A673 (cell line): ENCODE measurements around the gene EML2.

ENCODE experiments used
- EZH2 ChIP-seq: fragments of 200-600 bp; sonication (generic); IDR thresholded peaks from 2 replicates; pipeline ENCODE4 v1.6.1; 2017; ENCODE audit warnings: borderline replicate concordance, low read depth, mild to moderate bottlenecking, mixed read lengths, antibody characterized with exemption, low read length; ENCODE audit not compliant: poor library complexity, severe bottlenecking
- TF ChIP-seq, protein P1 (sequence below): fragments of 300-800, 200-600 bp; sonication (generic); conservative IDR thresholded peaks from 2 replicates; pipeline ENCODE4 v1.5.1; 2017; ENCODE audit warnings: low read depth, mild to moderate bottlenecking, antibody characterized with exemption, low read length, moderate library complexity, mixed read lengths

DNA sequence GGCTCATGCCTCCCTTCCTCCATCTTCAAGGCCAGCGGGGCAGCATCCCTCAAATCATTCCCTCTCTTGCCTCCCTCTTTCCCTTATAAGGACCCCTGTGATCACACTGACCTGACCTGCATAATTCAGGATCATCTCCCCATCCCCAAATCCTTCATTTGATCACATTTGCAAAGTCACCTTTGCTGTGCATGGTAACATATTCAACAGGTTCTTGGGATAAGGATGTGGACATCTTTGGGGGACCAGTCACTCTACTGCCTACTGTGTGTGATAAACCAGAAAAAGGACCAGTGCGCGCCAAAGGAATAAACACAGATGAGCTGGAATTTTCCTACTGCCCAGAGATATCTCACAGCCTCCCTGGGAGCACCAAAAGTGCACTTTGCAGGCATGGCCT lies 62.5 kb downstream of the EML2 start:
- TF ChIP-seq, protein P1, sequence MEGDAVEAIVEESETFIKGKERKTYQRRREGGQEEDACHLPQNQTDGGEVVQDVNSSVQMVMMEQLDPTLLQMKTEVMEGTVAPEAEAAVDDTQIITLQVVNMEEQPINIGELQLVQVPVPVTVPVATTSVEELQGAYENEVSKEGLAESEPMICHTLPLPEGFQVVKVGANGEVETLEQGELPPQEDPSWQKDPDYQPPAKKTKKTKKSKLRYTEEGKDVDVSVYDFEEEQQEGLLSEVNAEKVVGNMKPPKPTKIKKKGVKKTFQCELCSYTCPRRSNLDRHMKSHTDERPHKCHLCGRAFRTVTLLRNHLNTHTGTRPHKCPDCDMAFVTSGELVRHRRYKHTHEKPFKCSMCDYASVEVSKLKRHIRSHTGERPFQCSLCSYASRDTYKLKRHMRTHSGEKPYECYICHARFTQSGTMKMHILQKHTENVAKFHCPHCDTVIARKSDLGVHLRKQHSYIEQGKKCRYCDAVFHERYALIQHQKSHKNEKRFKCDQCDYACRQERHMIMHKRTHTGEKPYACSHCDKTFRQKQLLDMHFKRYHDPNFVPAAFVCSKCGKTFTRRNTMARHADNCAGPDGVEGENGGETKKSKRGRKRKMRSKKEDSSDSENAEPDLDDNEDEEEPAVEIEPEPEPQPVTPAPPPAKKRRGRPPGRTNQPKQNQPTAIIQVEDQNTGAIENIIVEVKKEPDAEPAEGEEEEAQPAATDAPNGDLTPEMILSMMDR: no peak
- no peak for TF ChIP-seq EZH2
